Measurements from ENCODE around the gene BAIAP2. TPM values are rescaled to one million over a fixed set of nuclear protein-coding genes. Genes with fewer than 3 reads are reported as not detected.

Gene BAIAP2
- total RNA-seq, 1 donor from 2014 or later: 80.3 TPM

- no peaks in the 10 kb centered on the region for H3K36me3 ChIP-seq (ENCODE audit: control insufficient read depth, insufficient read depth, low read length)
- no peak overlapping the region for H3K4me3 ChIP-seq (ENCODE audit: low read depth, low read length)
- no peak for DNase-seq (ENCODE audit: low read depth)
- TF ChIP-seq CTCF (IDR thresholded peaks at IDR 0.05; ENCODE audit: insufficient read depth, low read length, poor library complexity, severe bottlenecking): no peak
- no peaks in the 10 kb centered on the region for H3K27me3 ChIP-seq (ENCODE audit: control insufficient read depth, insufficient read depth, low read length)
Observed at GRCh38 chr17:81113158-81113724, 78.3 kb downstream of the BAIAP2 start.

- H3K4me3 ChIP-seq (ENCODE audit: low read depth, low read length): no peak overlapping the region
- peaks cover 5% of the 10 kb centered on the region for H3K27me3 ChIP-seq (ENCODE audit: control insufficient read depth, insufficient read depth, low read length)
- no peaks in the 10 kb centered on the region for H3K36me3 ChIP-seq (ENCODE audit: control insufficient read depth, insufficient read depth, low read length)
- DNase-seq (ENCODE audit: low read depth): no peak
- TF ChIP-seq CTCF (IDR thresholded peaks at IDR 0.05; ENCODE audit: insufficient read depth, low read length, poor library complexity, severe bottlenecking): no peak
Observed at GRCh38 chr17:81114351-81115093, 79.6 kb downstream of the BAIAP2 start.

- Histone ChIP-seq H3K36me3 (ENCODE audit: control insufficient read depth, insufficient read depth, low read length) (no peaks in the 10 kb centered on the region), H3K27me3 (ENCODE audit: control insufficient read depth, insufficient read depth, low read length) (peaks cover 12% of the 10 kb centered on the region), H3K4me3 (ENCODE audit: low read depth, low read length) (no peak overlapping the region)
- TF ChIP-seq CTCF (IDR thresholded peaks at IDR 0.05; ENCODE audit: insufficient read depth, low read length, poor library complexity, severe bottlenecking): no peak
- no peak for DNase-seq (ENCODE audit: low read depth)
Observed at GRCh38 chr17:81115219-81115618, 80.3 kb downstream of the BAIAP2 start.

- TF ChIP-seq CTCF (IDR thresholded peaks at IDR 0.05; ENCODE audit: insufficient read depth, low read length, poor library complexity, severe bottlenecking): no peak
- no peak for DNase-seq (ENCODE audit: low read depth)
- Histone ChIP-seq H3K36me3 (ENCODE audit: control insufficient read depth, insufficient read depth, low read length) (no peaks in the 10 kb centered on the region), H3K4me3 (ENCODE audit: low read depth, low read length) (no peak overlapping the region), H3K27me3 (ENCODE audit: control insufficient read depth, insufficient read depth, low read length) (peaks cover 15% of the 10 kb centered on the region)
Observed at GRCh38 chr17:81115749-81116464, 81.0 kb downstream of the BAIAP2 start.

GRCh38 chr17:81116704-81117103 is 81.8 kb downstream of the BAIAP2 start:
- peaks cover 23% of the 10 kb centered on the region for H3K27me3 ChIP-seq (ENCODE audit: control insufficient read depth, insufficient read depth, low read length)
- DNase-seq (ENCODE audit: low read depth): no peak
- no peaks in the 10 kb centered on the region for H3K36me3 ChIP-seq (ENCODE audit: control insufficient read depth, insufficient read depth, low read length)
- no peak overlapping the region for H3K4me3 ChIP-seq (ENCODE audit: low read depth, low read length)
- no peak for TF ChIP-seq CTCF (IDR thresholded peaks at IDR 0.05; ENCODE audit: insufficient read depth, low read length, poor library complexity, severe bottlenecking)
